GM21619 (cell line): ENCODE data around the gene THBD.

ENCODE experiments used
- ATAC-seq: cut with Tn5 transposase; IDR thresholded peaks from one replicate; pipeline ENCODE4 v1.9.1; 2021; ENCODE audit not compliant: unreplicated experiment

Gene THBD, protein sequence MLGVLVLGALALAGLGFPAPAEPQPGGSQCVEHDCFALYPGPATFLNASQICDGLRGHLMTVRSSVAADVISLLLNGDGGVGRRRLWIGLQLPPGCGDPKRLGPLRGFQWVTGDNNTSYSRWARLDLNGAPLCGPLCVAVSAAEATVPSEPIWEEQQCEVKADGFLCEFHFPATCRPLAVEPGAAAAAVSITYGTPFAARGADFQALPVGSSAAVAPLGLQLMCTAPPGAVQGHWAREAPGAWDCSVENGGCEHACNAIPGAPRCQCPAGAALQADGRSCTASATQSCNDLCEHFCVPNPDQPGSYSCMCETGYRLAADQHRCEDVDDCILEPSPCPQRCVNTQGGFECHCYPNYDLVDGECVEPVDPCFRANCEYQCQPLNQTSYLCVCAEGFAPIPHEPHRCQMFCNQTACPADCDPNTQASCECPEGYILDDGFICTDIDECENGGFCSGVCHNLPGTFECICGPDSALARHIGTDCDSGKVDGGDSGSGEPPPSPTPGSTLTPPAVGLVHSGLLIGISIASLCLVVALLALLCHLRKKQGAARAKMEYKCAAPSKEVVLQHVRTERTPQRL

DNA sequence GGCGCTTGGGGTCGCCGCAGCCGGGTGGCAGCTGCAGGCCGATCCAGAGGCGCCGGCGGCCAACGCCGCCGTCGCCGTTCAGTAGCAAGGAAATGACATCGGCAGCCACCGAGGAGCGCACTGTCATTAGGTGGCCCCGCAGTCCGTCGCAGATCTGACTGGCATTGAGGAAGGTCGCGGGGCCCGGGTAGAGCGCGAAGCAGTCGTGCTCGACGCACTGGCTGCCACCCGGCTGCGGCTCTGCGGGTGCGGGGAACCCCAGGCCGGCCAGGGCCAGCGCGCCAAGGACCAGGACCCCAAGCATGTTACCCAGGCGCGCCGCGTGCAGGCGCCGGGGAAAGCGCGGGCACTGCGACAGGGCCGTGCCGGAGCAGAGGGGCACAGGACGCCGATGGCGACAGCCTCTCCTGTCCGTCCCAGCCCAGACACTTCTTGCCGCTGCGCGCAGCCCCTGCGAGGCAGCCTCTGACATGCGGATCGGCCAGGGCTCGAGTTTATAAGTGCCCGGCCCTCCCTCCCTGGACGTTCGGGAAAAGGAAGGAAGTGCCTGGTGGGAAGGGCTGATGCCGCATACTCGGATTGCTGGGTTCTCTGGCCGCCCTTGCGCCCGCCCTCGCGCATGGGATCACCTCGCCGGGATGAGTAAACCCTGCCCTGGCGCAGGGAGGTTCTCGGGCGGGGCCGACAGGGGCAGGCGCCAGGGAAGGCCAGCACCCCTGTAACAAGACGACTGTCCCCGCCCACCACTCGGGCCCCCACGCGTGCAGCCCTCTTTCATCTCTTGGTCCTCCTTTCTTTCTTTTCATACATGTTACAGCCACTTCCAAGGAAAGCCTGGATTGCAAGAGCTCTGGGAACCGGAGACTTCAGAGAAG is at the start of gene THBD:
Gene THBD, minus strand, starts transcription at position 472 of the 875 bp plus-strand sequence. Its CDS starts 168 bp downstream, at position 304.
- ATAC-seq = no peak

GRCh38 chr20:23097636-23098580 is 48.4 kb upstream of the THBD start:
- no peak for ATAC-seq

DNA sequence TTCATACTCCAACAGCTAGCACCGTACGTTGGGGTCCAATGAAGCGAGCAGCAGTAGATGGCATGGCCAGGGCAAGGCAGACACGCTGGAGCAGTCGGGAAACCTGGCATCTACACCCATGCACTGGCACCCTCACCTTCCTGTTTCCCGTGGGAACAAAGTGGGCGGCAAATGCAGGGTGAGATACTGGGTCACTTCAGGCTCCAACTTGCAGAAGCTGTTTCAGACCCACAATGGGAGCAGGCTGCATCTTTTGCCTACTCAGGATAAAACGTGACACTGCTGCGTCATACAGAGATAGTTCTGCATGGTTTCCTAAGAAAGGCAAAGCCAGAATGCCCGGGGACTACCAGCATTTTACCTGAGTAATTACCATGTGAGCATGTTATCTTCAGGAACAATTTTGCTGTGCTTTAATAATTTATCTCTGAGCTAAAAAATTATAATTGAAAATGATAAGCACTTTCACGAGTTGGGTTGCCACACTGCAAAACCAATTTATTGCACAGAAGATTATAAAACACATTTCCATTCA is 47.6 kb upstream of the THBD start:
- no peak for ATAC-seq

- no peak for ATAC-seq
Measured at GRCh38 chr20:23096097-23096496, 46.6 kb upstream of the THBD start.

DNA sequence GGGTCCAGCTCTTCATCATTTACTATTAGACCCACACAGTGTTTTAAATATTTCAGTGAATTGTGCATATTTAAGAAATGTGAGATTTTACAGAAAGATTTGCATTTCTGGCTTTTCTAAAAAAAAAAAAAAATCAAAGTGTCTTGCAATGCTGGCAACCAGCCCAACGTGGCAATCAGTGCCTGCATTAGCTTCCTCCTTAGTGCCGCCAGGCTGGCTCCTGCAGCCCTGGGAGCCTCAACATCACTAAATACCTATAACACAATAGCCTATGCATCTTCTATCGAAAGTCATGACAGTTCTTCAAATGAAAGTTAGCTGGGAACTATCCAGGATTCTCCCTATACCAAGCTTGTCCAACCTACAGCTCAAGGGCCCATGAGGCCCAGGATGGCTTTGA is 46.0 kb upstream of the THBD start:
- no peak for ATAC-seq

GRCh38 chr20:23094927-23095326 is 45.5 kb upstream of the THBD start:
- ATAC-seq = no peak

DNA sequence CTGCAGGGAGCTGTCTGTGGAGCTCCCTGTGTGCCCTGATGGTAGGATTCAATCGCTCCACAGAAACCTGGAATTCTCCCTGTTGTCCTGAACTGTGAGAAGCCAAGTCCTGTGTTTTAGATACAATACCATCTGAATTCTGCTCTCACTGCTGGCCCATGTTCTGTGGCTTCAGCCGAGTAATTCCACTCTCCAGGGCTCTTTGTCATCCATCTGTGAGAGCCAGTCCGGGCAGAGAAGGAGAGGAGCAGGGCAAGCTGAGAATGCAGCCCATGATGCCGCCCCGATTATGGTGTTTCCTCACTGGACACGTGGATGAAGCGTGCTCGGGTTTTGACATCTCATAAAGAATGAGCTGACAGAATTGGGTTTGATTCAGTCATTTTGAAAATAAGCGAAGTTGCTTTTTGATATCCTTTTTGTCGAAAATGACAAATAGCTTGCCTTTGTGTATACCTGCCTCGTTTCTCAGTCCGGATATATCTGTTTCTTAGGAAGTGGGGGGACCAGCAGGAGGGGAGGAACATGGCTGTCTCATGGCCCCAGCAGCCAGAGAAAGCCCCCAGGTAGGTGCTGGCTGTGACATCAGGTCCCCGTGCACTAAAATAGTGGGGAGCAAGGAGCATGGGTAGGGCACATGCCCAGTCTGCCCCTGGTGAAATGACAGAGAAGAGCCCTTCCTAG is 44.9 kb upstream of the THBD start:
- no peak for ATAC-seq

DNA sequence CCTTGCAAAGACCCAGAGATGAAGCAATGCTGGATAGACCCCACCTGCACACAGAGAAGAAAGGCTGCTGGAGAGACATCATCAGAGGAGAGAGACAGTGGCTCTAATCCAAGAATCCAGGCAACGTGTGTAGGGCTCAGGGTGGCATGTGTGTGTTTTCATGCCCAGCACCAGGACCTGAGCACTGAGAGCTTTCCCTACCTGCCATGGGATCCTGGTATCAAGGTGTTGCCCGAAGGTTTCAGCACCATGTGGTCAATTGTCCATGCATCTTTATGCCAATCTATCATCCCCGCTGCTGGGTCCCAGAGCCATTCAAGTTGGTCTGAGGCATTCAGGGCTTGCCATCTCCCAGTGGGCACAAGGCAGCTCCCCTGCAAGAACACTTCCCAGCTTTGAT is 44.1 kb upstream of the THBD start:
- ATAC-seq = no peak

- ATAC-seq = no peak
Measured at GRCh38 chr20:23092861-23093495, 43.5 kb upstream of the THBD start.

DNA sequence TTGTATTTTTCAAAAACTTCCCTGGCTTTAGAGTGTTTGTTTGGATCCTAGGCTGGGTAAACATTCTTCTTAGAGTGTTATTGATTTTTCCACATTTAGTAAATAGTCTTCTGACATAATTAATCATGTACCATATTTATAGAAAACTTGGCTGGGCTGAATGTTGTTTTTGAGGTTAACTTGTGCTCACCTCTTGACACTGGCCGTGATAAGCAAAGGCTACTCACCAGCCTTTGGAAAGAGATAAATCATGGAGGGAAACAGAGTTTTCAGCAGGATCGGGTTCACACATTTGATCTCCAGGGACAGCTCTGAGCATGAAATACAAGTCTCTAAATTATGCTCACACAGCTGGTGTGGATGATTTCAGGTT is 42.9 kb upstream of the THBD start:
- no peak for ATAC-seq

- ATAC-seq = no peak
Measured at GRCh38 chr20:23091721-23092383, 42.4 kb upstream of the THBD start.

DNA sequence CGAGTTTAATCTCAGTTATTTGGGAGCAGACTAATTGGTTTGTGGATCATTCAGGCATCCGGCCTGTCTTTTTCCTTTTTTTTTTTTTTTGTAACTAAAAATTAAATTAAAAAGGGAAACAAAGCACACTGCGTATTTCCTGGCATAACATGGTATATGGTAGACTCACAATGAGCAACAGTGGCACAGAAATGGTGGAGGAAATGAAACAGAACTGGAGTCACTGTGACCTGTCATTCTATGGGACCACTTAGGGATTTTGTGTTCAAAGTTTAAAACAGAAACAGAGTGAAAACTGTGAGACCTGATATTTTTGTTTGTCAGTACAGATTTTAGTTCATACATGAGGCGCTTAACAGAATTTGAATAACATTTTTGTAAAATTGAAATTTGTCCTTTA is 41.4 kb upstream of the THBD start:
- no peak for ATAC-seq

- no peak for ATAC-seq
Measured at GRCh38 chr20:23090147-23090546, 40.7 kb upstream of the THBD start.

DNA sequence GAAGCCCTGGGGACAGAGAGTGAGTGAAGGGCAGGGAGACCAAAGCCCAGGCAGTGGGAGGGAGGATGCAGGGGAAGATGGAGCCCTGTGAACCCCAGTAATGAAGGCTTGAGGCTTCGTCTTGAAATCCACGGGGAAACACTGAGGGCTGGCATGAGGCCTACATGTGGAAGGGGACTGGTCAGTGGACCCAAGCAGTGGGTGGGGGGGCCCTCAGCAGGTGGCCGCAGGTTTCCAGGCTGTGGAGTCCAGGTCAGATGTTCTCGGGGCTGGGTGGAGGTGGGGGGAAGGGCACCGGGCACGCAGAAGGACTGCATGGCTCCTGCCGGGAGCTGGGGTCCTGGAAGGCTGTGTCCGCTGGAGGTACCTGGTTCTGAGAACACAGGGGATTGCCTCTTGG is 39.4 kb upstream of the THBD start:
- no peak for ATAC-seq

GRCh38 chr20:23087587-23088251 is 38.2 kb upstream of the THBD start:
- no peak for ATAC-seq

DNA sequence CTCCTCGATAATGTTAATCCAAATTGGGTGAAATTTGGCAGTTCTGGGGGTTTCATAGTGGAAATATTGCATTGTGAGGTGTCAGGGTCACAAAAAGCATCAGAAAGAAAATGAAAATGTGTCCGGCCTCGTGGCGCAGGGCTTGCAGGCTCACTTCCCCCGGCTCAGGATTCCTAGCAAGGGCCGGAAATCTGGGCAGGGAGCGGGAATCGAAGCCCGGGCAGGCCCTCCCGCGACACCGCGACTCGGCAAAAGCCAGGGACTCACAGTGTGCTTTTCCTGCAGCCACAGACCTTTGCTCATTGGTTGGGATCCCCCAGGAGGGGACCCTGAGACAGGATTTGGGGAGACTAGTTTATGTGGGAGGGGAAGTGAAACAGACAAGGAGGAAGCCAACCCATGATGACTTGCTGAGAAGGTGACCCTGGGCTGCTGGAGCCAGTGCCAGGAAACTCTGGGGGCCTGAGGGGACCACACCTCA is 37.5 kb upstream of the THBD start:
- no peak for ATAC-seq

GRCh38 chr20:23086056-23086566 is 36.6 kb upstream of the THBD start, which contains the start of gene CD93:
Gene CD93 (minus strand): TSS chr20:23086324. CDS start chr20:23086192, 132 bp downstream.
- no peak for ATAC-seq
